ENCODE data around the gene LAPTM5. TPM values are rescaled to one million over a fixed set of nuclear protein-coding genes. Genes with fewer than 3 reads are reported as not detected.
A peak's percentile ranks its signal among the peaks of the same experiment; 100 is the strongest.

LAPTM5 gene
- total RNA-seq, 2 experiments from 2014 or later, result 174 to 214 TPM

- ChIA-PET POLR2A (interaction anchor here (0.6 kb wide), 1 partner anchor 562 kb away, joined by 5 read pairs; no protein-coding TSS in a partner anchor), CTCF (interaction anchor here (0.8 to 6.1 kb wide), 4 partner anchors 11 to 38 kb away, joined by 3 to 47 read pairs (median 26); no protein-coding TSS in a partner anchor)
- ATAC-seq (no peak), DNase-seq (no peak)
- Mint-ChIP-seq H3K9me3 (ENCODE audit: low read depth) (no peaks in the 10 kb centered on the region), H3K36me3 (ENCODE audit: low read depth) (peaks cover 57% of the 10 kb centered on the region), H3K27me3 (no peaks in the 10 kb centered on the region), H3K27ac (peak overlapping the region; percentile 76), H3K4me3 (no peak overlapping the region), H3K4me1 (peaks cover 70% of the 10 kb centered on the region)
- intact Hi-C loops (cut with DNase I, micrococcal nuclease), result no loop called here
Measured at GRCh38 chr1:30741239-30741894, 16.2 kb downstream of the LAPTM5 start.

GRCh38 chr1:30740251-30741238 lies 17.0 kb downstream of the LAPTM5 start:
- Mint-ChIP-seq H3K9me3 (ENCODE audit: low read depth) (no peaks in the 10 kb centered on the region), H3K27ac (peak overlapping the region; percentile 76), H3K36me3 (ENCODE audit: low read depth) (peaks cover 62% of the 10 kb centered on the region), H3K27me3 (no peaks in the 10 kb centered on the region), H3K4me1 (peaks cover 62% of the 10 kb centered on the region), H3K4me3 (no peak overlapping the region)
- CTCF ChIA-PET, result interaction anchor here (0.8 to 6.1 kb wide), 4 partner anchors 10 to 170 kb away, joined by 3 to 47 read pairs (median 14); no protein-coding TSS in a partner anchor
- POLR2A ChIA-PET, result interaction anchor here (0.6 kb wide), 1 partner anchor 563 kb away, joined by 5 read pairs; no protein-coding TSS in a partner anchor
- intact Hi-C loops (cut with DNase I, micrococcal nuclease), result no loop called here
- ATAC-seq (no peak), DNase-seq (no peak)

- H3K4me3 Mint-ChIP-seq, result no peak overlapping the region
- H3K36me3 Mint-ChIP-seq (ENCODE audit: low read depth), result peaks cover 70% of the 10 kb centered on the region
- ATAC-seq (no peak), DNase-seq (no peak)
- no peaks in the 10 kb centered on the region for H3K27me3 Mint-ChIP-seq
- ChIA-PET CTCF (no interaction called here), POLR2A (interaction anchor here (0.6 kb wide), 1 partner anchor 10 kb away, joined by 4 read pairs; no protein-coding TSS in a partner anchor)
- no peaks in the 10 kb centered on the region for H3K9me3 Mint-ChIP-seq (ENCODE audit: low read depth)
- H3K4me1 Mint-ChIP-seq, result peaks cover 52% of the 10 kb centered on the region
- H3K27ac Mint-ChIP-seq, result peak overlapping the region; percentile 71
- intact Hi-C loops (cut with DNase I, micrococcal nuclease), result no loop called here
Measured at GRCh38 chr1:30739601-30740000, 18.0 kb downstream of the LAPTM5 start.

- Mint-ChIP-seq H3K9me3 (ENCODE audit: low read depth) (no peaks in the 10 kb centered on the region), H3K4me1 (peaks cover 46% of the 10 kb centered on the region), H3K27me3 (no peaks in the 10 kb centered on the region), H3K4me3 (no peak overlapping the region), H3K36me3 (ENCODE audit: low read depth) (peaks cover 76% of the 10 kb centered on the region), H3K27ac (peak overlapping the region; percentile 71)
- ATAC-seq, result no peak
- intact Hi-C loops (cut with DNase I, micrococcal nuclease), result no loop called here
- ChIA-PET POLR2A (interaction anchor here (0.6 kb wide), 1 partner anchor 11 kb away, joined by 4 read pairs; no protein-coding TSS in a partner anchor), CTCF (interaction anchor here (0.6 to 1.5 kb wide), 3 partner anchors 11 to 1500 kb away, joined by 3 to 4 read pairs (median 3); no protein-coding TSS in a partner anchor)
- DNase-seq, result no peak
Measured at GRCh38 chr1:30738715-30739559, 18.6 kb downstream of the LAPTM5 start.

- H3K4me1 Mint-ChIP-seq, result peaks cover 38% of the 10 kb centered on the region
- H3K27ac Mint-ChIP-seq, result peak overlapping the region; percentile 51
- intact Hi-C loops (cut with DNase I, micrococcal nuclease), result no loop called here
- peaks cover 78% of the 10 kb centered on the region for H3K36me3 Mint-ChIP-seq (ENCODE audit: low read depth)
- CTCF ChIA-PET, result interaction anchor here (0.9 to 1.5 kb wide), 4 partner anchors 9 to 44 kb away, joined by 3 to 4 read pairs (median 4); no protein-coding TSS in a partner anchor
- DNase-seq (no peak), ATAC-seq (no peak)
- no peaks in the 10 kb centered on the region for H3K9me3 Mint-ChIP-seq (ENCODE audit: low read depth)
- POLR2A ChIA-PET, result no interaction called here
- H3K4me3 Mint-ChIP-seq, result no peak overlapping the region
- no peaks in the 10 kb centered on the region for H3K27me3 Mint-ChIP-seq
Measured at GRCh38 chr1:30738040-30738714, 19.4 kb downstream of the LAPTM5 start.

GRCh38 chr1:30737357-30738039 lies 20.1 kb downstream of the LAPTM5 start:
- no peak for DNase-seq
- H3K27ac Mint-ChIP-seq, result peak overlapping the region; percentile 40
- POLR2A ChIA-PET, result interaction anchor here (0.6 to 1.4 kb wide), 2 partner anchors 19 to 42 kb away, joined by 3 read pairs; no protein-coding TSS in a partner anchor

GRCh38 chr1:30735668-30736498 lies 21.7 kb downstream of the LAPTM5 start:
- Mint-ChIP-seq H3K9me3 (ENCODE audit: low read depth) (no peaks in the 10 kb centered on the region), H3K4me1 (peaks cover 21% of the 10 kb centered on the region), H3K4me3 (no peak overlapping the region), H3K27ac (peak overlapping the region; percentile 52), H3K36me3 (ENCODE audit: low read depth) (peaks cover 73% of the 10 kb centered on the region), H3K27me3 (no peaks in the 10 kb centered on the region)
- CTCF ChIA-PET, result interaction anchor here (1.0 to 1.9 kb wide), 3 partner anchors 16 to 44 kb away, joined by 3 to 6 read pairs (median 5); partner anchors contain the start of gene LAPTM5
- intact Hi-C loops (cut with DNase I, micrococcal nuclease), result no loop called here
- DNase-seq, result no peak
- no peak for ATAC-seq
- POLR2A ChIA-PET, result interaction anchor here (1.4 kb wide), 1 partner anchor 21 kb away, joined by 3 read pairs; no protein-coding TSS in a partner anchor

More at GRCh38 chr1:30737357-30738039, 20.1 kb downstream of the LAPTM5 start:
- intact Hi-C loops (cut with DNase I, micrococcal nuclease), result no loop called here
- CTCF ChIA-PET, result interaction anchor here (0.9 to 1.3 kb wide), 3 partner anchors 9 to 44 kb away, joined by 3 to 4 read pairs (median 4); no protein-coding TSS in a partner anchor
- Mint-ChIP-seq H3K4me1 (peaks cover 31% of the 10 kb centered on the region), H3K4me3 (no peak overlapping the region), H3K36me3 (ENCODE audit: low read depth) (peaks cover 83% of the 10 kb centered on the region), H3K27me3 (no peaks in the 10 kb centered on the region), H3K9me3 (ENCODE audit: low read depth) (no peaks in the 10 kb centered on the region)
- no peak for ATAC-seq

- Mint-ChIP-seq H3K36me3 (ENCODE audit: low read depth) (peaks cover 67% of the 10 kb centered on the region), H3K9me3 (ENCODE audit: low read depth) (no peaks in the 10 kb centered on the region), H3K27me3 (no peaks in the 10 kb centered on the region), H3K4me3 (no peak overlapping the region), H3K27ac (peak overlapping the region; percentile 38), H3K4me1 (peaks cover 15% of the 10 kb centered on the region)
- ChIA-PET POLR2A (no interaction called here), CTCF (interaction anchor here (1.0 to 1.9 kb wide), 3 partner anchors 15 to 45 kb away, joined by 3 to 6 read pairs (median 5); partner anchors contain the start of gene LAPTM5)
- DNase-seq (no peak), ATAC-seq (no peak)
- intact Hi-C loops (cut with DNase I, micrococcal nuclease), result no loop called here
Measured at GRCh38 chr1:30735124-30735523, 22.4 kb downstream of the LAPTM5 start.

- ChIA-PET CTCF (interaction anchor here (1.2 to 1.9 kb wide), 2 partner anchors 23 to 45 kb away, joined by 5 to 6 read pairs; partner anchors contain the start of gene LAPTM5), POLR2A (no interaction called here)
- Mint-ChIP-seq H3K27ac (peak overlapping the region; percentile 2), H3K36me3 (ENCODE audit: low read depth) (peaks cover 63% of the 10 kb centered on the region), H3K4me1 (peaks cover 11% of the 10 kb centered on the region), H3K27me3 (no peaks in the 10 kb centered on the region), H3K9me3 (ENCODE audit: low read depth) (no peaks in the 10 kb centered on the region), H3K4me3 (no peak overlapping the region)
- no peak for ATAC-seq
- intact Hi-C loops (cut with DNase I, micrococcal nuclease), result no loop called here
- no peak for DNase-seq
Measured at GRCh38 chr1:30734580-30734979, 23.0 kb downstream of the LAPTM5 start.

All from activated CD4-positive, alpha-beta T cell treated with anti-CD3 and anti-CD28 coated beads for 36 hours (primary cell).